HK-2 (cell line): ENCODE measurements around the gene SLC16A5.
"Not testable (repeated sequence)": the region's sequence is repeated elsewhere in the genome, so short reads cannot be mapped to it uniquely, and the experiment has no call there.

Source experiments
- DNase-seq: peaks from one replicate; pipeline ENCODE4 v3.0.0-alpha.2; 2018; ENCODE audit not compliant: unreplicated experiment

Gene SLC16A5

DNA sequence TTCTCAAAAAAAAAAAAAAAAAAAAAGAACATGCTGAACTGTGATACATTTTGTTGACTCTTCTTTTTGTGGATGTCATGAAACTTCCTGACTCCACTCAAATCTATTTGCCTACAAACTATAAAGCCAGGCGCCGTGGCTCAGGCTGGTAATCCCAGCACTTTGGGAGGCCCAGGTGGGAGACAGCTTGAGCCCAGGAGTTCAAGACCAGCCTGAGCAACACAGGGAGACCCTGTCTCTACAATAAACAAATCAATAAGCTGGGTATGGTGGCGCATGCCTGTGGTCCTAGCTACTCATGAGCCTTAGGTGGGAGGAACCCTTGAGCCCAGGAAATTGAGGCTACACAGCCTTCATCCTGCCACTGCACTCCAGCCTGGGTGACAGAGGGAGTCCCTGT lies 45.2 kb downstream of the SLC16A5 start:
- DNase-seq = no peak

GRCh38 chr17:75133607-75134347 lies 46.0 kb downstream of the SLC16A5 start:
- not testable (repeated sequence) for DNase-seq

DNA sequence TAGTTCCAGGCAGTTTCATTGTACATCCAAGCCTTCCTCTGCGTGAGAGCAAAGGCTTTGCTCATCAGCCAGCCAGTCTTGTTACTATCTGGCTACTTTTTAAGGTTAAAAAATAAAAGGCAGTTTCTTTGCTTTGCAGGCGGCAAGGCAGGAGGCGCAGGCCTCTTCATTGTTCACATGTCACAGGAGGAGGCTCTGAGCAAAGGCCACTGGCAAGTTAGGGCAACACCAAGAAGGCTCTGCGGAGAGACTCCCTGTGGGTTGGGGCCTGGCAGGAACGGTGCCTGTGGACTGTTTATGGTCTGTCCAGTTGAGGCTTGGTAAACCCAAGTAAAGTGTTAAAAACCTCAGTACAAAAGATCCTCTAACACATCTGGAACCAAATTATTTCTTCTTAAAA lies 47.7 kb downstream of the SLC16A5 start:
- no peak for DNase-seq

- DNase-seq = no peak
Observed at GRCh38 chr17:75135946-75136345, 48.2 kb downstream of the SLC16A5 start.

DNA sequence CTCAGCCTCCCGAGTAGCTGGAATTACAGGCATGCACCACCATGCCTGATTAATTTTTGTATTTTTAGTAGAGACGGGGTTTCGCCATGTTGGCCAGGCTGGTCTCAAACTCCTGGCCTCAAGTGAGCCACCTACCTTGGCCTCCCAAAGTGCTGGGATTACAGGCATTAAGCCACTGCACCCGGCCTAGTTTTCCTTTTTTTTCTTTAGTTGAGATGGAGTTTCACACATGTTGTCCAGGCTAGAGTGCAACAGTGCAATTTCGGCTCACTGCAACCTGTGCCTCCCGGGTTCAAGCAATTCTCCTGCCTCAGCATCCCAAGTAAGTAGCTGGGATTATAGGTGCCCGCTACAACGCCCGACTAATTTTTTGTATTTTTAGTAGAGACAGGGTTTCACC lies 50.0 kb downstream of the SLC16A5 start:
- not testable (repeated sequence) for DNase-seq

DNA sequence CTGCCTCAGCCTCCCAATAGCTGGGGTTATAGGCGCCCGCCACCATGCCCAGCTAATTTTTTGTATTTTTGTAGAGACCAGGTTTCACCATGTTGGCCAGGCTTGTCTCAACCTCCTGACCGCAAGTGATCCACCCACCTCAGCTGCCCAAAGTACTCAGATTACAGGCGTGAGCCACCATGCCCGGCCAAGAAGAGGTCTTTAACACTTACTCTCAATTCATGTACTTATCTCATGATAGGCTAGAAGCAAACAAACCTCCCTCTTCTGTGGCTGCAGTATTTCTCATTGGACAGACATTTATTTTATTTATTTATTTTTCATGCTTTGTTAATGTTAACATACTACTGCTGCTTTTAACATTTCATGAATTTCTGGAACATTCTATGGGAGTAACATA lies 50.8 kb downstream of the SLC16A5 start:
- DNase-seq = no peak

- DNase-seq = no peak
Observed at GRCh38 chr17:75142236-75142971, 54.6 kb downstream of the SLC16A5 start.

GRCh38 chr17:75144816-75145512 lies 57.2 kb downstream of the SLC16A5 start:
- DNase-seq = no peak

GRCh38 chr17:75146592-75146991 lies 58.8 kb downstream of the SLC16A5 start:
- no peak for DNase-seq

DNA sequence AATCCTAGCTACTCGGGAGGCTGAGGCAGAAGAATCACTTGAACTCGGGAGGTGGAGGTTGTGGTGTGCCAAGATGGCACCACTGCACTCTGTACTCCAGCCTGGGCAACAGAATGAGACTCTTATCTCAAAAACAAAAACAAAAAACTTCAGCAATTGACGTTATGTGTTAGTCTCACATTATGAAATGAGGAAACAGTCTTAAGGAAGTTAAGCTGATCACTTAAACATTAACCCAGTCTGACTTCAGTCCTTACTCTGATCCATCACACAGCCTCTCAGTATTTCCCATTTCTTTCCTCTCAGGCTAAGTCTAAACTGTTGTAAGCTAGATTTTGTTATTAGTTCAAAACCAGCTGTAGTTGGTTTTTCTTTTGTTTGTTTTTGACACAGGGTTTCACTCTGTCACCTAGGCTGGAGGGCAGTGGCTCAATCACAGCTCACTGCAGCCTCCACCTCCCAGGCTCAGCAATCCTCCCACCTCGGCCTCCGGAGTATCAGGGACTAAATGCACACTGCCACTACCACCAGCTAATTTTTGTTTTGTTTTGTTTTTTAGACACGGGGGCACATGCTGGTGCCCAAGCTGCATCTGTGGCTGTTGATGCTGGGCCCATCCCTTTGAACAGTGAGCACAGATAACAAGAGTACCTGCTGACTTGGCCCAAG lies 60.3 kb downstream of the SLC16A5 start:
- no peak for DNase-seq

GRCh38 chr17:75151930-75152329 lies 64.2 kb downstream of the SLC16A5 start:
- DNase-seq = no peak

DNA sequence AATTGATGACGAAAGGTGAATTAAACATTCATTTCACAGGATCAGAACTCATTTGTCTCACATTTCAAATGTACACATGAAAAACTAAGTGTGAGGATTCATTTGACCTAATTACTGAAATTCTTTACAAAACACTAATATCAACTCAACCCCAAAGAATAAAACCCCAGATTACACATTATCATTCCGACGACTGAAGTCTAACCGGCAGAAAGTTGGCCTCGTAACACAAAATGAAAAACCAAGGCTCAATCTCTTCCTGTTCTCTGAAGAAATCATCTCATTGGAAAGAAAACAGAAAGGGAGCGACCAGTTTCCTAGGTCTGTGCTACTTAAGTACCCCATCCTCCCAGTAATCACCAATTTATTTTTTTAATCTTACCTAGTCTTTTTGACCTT lies 64.8 kb downstream of the SLC16A5 start:
- no peak for DNase-seq

DNA sequence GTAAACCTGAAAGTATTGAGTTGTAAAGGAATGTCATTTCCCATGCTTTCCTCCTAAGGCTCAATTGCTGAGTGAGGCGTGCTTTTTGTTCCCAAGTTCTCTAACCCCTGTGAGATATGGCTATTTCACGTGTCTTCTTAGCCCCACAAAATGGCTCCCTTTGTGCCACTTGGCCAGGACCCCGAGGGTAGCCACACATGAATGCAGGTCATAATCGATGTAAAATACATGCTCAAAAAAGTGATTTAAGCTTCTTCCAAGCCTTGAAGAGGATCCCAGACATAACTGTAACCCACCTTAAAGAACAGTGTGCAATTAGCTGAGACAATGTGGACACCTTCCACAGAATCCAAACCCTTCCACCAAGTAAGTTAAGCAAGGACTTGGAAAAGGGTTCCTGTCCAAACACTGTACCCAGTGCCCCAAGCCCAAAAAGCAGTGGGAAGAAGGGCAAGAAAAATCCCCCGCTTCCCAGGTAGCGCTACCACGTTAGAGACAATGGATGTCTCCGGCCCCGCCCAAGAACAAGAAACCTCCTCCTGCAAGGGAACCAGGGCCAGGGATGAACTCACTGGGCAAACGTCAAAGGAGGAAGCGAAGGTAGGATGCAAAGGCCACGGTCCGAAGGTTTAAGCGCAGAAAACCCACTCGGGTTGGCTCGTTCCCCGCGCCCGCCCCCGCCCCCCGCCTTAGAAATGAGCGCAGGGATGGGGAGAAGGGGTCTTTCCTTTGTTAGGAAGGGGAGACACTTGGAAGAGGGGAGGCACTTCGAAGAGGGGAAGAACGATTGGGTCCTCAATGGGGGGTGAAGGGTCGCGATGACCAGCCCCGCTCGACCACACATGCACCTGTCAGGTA lies 65.4 kb downstream of the SLC16A5 start:
- DNase-seq = peak; percentile 54

DNA sequence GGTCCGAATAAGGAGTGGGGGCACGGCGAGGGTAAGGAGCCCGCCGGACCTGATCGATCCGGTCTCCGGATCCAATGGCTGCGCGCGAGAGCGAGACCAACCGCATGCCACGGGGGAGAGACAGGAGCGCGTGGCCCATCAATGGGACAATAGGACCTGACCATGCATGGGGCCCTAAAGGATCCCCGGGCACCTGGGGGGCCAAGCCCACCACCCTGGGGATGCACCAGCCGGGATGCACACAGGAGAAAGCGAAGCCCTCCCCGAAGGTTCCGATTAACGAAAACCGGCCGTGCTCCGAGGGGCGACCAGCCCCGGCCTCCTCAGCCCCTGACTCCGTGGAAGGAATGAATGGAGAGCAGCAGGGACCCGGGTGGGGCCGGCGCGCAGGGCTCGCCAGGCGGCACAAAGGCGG lies 66.0 kb downstream of the SLC16A5 start:
- DNase-seq = no peak

- peak; percentile 98 for DNase-seq
Observed at GRCh38 chr17:75154195-75155106, 66.7 kb downstream of the SLC16A5 start, which contains the start of gene JPT1. TSS of gene JPT1 (minus strand) at chr17:75154512. CDS start at chr17:75154397, 115 bp downstream.

- DNase-seq = no peak
Observed at GRCh38 chr17:75155191-75155601, 67.4 kb downstream of the SLC16A5 start.
